Measurements from ENCODE around the gene SUCLG2. TPM values are rescaled to one million over a fixed set of nuclear protein-coding genes. Genes with fewer than 3 reads are reported as not detected.

Gene SUCLG2
- total RNA-seq, 8 experiments from 2014 or later, result 9.0 to 68.6 (median 22.3) TPM

DNA sequence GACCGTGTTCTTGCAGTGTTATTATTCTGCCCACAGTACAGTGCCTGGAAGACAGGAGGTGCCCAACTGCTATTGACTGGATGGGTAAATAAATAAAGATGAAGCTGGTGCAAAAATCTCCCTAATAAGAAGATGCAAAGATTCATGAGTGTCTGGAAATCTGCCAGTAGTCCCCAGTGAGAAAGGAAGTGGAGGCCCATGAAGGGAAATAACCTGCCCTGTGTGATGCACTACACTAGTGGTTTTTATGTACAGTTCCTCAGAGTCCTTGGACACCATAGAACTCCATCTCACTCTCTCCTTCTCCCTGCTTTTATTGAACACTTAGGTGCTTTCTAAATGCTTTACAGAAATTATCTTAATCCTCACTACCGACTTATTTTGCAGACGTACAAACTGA is 8.3 kb upstream of the SUCLG2 start:
- Histone ChIP-seq H3K4me1 (replicated peaks in 1 of 2) (no peaks in the 10 kb centered on the region), H3K27ac (no peak overlapping the region), H3K4me3 (no peak overlapping the region)
- no peak for ATAC-seq (replicated peaks in 6 of 8)
- WGBS, 10 experiments, result 50 to 100% (median 91%) methylated on average over 1 to 3 of the region's 3 CpGs
- in situ Hi-C loops (cut with MboI; ENCODE audit: low pct_unique_long_range_greater_than_20kb in 2 of 9, low sequenced_read_pairs in 9 of 9, unreplicated experiment in 9 of 9), result no loop called here

DNA sequence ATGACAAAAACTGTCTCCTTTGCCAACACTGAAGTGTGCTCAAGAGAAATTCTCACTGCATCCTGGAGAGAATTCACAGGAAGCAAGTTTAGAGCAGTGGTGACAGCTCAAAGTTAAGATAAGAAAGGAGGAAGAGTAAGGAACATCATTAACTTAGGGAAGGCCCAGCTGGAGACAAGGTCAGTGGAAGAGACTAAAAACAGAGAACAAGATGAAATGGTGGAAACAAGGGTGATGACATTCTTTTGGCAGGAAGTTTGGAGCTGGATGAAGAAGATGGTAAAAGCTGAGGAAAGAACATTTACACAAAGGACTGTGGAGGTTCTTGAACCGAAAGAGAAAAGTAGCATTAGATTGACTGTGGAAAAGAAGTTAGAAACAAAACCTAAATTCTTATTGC is 6.7 kb upstream of the SUCLG2 start:
- in situ Hi-C loops (cut with MboI; ENCODE audit: low pct_unique_long_range_greater_than_20kb in 2 of 9, low sequenced_read_pairs in 9 of 9, unreplicated experiment in 9 of 9), result no loop called here
- no peak overlapping the region for H3K27ac ChIP-seq
- no peak for ATAC-seq (replicated peaks in 6 of 8)
- no peak overlapping the region for H3K4me3 ChIP-seq
- 15 to 100% (median 80%) methylated on average over 1 of the region's 1 CpG; no CpG with 5 or more reads in 1 of the 10 experiments for WGBS, 10 experiments
- H3K4me1 ChIP-seq (replicated peaks in 1 of 2), result no peaks in the 10 kb centered on the region

DNA sequence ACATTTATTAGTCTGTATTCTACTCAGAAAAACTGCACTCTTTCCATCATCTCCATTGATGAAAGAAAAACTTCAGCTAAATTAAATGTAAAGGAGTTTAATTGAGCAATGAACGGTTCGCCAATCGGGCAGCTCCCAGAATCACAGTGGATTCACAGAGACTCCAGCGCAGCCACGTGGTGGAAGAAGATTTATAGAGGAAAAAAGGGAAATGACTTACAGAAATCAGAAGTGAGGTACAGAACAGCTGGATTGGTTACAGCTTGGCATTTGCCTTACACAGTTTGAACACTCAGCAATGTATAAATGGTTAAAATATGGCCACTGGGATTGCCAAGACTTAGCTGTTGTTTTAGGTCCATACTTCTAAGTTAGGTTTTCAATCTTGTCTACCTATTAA is 2.8 kb upstream of the SUCLG2 start:
- WGBS, 10 experiments, result 89 to 100% (median 92%) methylated on average over 4 to 5 of the region's 5 CpGs; no CpG with 5 or more reads in 1 of the 10 experiments
- no peak for ATAC-seq (replicated peaks in 6 of 8)
- Histone ChIP-seq H3K4me3 (no peak overlapping the region), H3K27ac (no peak overlapping the region), H3K4me1 (replicated peaks in 1 of 2) (peaks cover 5 to 15% of the 10 kb centered on the region in 2 donors)
- in situ Hi-C loops (cut with MboI; ENCODE audit: low pct_unique_long_range_greater_than_20kb in 2 of 9, low sequenced_read_pairs in 9 of 9, unreplicated experiment in 9 of 9), result no loop called here

DNA sequence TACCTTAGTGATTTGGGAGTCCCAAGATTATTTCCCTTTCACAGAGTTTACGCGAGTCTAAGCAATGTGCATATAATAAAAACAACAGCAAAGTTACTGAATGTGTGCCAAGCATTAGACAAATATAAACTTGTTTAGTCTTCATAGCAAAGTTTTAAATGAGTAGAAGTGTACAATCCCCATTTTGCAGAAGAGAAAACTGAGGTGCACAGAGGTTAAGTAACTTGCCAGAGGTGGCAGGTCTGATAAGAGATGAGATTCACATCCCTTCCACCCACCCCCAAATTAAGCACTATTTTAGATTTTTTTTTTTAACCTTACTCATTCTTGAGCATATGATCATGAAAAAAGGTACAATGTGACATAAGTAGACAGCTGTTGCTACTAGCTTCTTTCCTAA is 2.2 kb upstream of the SUCLG2 start:
- Histone ChIP-seq H3K27ac (no peak overlapping the region), H3K4me3 (no peak overlapping the region), H3K4me1 (replicated peaks in 1 of 2) (peaks cover 5 to 15% of the 10 kb centered on the region in 2 donors)
- WGBS, 10 experiments, result 76 to 100% (median 93%) methylated on average over 1 to 2 of the region's 2 CpGs; no CpG with 5 or more reads in 2 of the 10 experiments
- ATAC-seq (replicated peaks in 6 of 8), result no peak
- in situ Hi-C loops (cut with MboI; ENCODE audit: low pct_unique_long_range_greater_than_20kb in 2 of 9, low sequenced_read_pairs in 9 of 9, unreplicated experiment in 9 of 9), result no loop called here

DNA sequence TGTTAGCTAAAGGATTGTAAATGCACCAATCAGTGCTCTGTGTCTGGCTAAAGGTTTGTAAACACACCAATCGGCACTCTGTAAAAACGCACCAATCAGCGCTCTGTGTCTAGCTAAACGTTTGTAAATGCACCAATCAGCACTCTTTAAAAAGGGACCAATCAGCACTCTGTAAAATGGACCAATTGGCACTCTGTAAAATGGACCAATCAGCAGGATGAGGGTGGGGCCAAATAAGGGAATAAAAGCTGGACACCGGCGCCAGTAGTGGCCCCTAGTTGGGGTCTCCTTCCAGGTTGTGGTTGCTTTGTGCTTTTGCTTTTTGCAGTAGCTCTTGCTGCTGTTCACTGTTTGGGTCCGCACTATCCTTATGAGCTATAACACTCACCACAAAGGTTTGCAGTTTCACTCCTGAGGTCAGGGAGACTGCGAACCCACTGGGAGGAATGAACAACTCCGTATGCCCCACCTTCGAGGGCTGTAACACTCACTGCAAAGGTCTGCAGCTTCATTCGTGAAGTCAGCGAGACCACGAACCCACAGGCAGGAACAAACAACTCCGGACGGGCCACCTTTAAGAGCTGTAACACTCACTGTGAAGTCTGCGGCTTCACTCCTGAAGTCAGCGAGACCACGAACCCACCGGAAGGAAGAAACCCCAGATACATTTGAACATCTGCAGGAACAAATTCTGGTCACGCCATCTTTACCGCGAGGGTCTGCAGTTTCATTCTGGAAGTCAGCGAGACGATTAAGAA is 1.1 kb upstream of the SUCLG2 start:
- Histone ChIP-seq H3K4me1 (replicated peaks in 1 of 2) (peaks cover 5 to 15% of the 10 kb centered on the region in 2 donors), H3K4me3 (peak overlapping the region in 1 of 5 donors; percentile 78), H3K27ac (no peak overlapping the region)
- WGBS, 10 experiments, result 91 to 100% (median 94%) methylated on average over 1 to 16 of the region's 24 CpGs; no CpG with 5 or more reads in 1 of the 10 experiments
- in situ Hi-C loops (cut with MboI; ENCODE audit: low pct_unique_long_range_greater_than_20kb in 2 of 9, low sequenced_read_pairs in 9 of 9, unreplicated experiment in 9 of 9), result no loop called here
- no peak for ATAC-seq (replicated peaks in 6 of 8)

DNA sequence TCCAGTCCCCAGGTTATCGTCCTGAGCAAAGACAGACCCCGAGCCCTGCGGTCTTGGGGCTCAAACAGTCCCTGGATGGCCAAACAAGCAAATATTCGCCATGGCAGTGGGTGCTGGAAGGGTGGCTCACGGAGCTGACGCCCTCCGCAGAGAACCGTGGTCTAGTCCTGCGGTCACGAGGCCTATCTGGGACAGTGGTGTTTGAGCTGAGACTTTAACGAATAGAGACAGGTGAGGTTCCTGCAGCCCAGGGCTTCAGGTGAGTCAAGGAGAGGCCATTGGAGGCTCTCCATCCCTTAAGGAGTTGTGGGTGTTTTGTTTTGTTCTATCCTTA is 399 bp upstream of the SUCLG2 start:
- ATAC-seq (replicated peaks in 6 of 8), result peak in 2 of 8 experiments; percentile 12 to 26
- WGBS, 10 experiments, result 0 to 100% (median 68%) methylated on average over 1 to 8 of the region's 11 CpGs; no CpG with 5 or more reads in 4 of the 10 experiments
- peak overlapping the region; percentile 65 to 83 for H3K27ac ChIP-seq

DNA sequence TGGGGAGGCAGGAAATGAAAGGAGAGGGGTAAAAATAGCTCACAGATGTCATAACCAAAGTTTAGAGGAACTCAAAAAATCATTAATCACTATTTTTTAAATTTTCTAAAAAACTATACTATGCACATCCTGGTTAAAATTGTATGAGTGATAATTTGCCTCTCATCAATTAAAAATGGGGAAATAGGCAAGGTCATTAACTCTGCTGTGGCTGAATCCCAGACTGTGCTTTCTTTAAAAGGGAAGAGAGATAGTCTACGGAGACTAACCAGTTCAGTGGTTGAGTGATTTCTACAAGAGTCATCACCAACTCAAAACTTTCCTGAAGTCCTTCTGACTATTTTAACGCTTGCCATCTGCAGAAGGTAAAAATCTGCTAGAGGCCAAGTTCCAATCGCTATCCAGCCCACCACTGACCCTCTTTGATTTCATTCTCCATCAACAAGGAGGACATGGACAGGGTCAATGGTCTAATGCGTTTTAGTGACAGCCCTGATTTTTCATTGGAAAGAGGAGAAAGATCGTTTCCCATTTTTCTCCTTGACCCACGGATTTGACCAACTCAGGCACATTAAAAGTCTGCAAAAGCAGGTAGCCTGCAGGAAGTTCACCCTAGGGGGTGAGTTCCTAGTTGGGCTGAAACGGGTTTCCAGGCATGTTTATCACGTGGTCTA is 850 bp downstream of the SUCLG2 start:
- ATAC-seq (replicated peaks in 6 of 8), result no peak
- WGBS, 10 experiments, result 0 to 48% (median 10%) methylated on average over 1 to 7 of the region's 8 CpGs; no CpG with 5 or more reads in 1 of the 10 experiments
- in situ Hi-C loops (cut with MboI; ENCODE audit: low pct_unique_long_range_greater_than_20kb in 2 of 9, low sequenced_read_pairs in 9 of 9, unreplicated experiment in 9 of 9), result no loop called here
- H3K4me3 ChIP-seq, result peak overlapping the region; percentile 44 to 78 (median 66)
- peaks cover 5 to 17% of the 10 kb centered on the region in 2 donors for H3K4me1 ChIP-seq (replicated peaks in 1 of 2)
- H3K27ac ChIP-seq, result peak overlapping the region in 1 of 2 donors; percentile 83

More for the DNA sequence above, 399 bp upstream of the SUCLG2 start:
- in situ Hi-C loops (cut with MboI; ENCODE audit: low pct_unique_long_range_greater_than_20kb in 2 of 9, low sequenced_read_pairs in 9 of 9, unreplicated experiment in 9 of 9), result no loop called here
- H3K4me1 ChIP-seq (replicated peaks in 1 of 2), result peaks cover 5 to 17% of the 10 kb centered on the region in 2 donors
- peak overlapping the region; percentile 44 to 78 (median 66) for H3K4me3 ChIP-seq

DNA sequence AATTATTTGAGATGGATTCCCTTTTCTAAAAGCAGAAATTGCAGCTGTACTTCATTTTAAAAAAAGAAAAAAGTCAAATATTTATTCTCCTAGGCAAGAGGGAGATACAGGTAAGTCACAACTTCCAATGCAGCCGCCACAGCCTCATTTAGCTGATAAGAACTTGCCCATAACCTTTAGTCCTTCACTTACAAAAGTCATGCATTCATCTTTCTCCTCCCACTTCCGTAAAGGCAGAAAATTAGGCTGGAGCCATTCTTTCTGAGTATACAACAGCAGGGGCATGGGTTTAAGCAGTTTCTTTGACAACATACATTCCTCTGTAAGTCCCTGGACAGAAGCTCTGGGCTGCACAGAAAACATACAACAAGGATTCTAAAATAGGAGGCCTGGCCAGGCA is 4.3 kb downstream of the SUCLG2 start:
- no peak overlapping the region for H3K27ac ChIP-seq
- WGBS, 10 experiments, result 59 to 100% (median 93%) methylated on average over 1 to 2 of the region's 2 CpGs; no CpG with 5 or more reads in 2 of the 10 experiments

DNA sequence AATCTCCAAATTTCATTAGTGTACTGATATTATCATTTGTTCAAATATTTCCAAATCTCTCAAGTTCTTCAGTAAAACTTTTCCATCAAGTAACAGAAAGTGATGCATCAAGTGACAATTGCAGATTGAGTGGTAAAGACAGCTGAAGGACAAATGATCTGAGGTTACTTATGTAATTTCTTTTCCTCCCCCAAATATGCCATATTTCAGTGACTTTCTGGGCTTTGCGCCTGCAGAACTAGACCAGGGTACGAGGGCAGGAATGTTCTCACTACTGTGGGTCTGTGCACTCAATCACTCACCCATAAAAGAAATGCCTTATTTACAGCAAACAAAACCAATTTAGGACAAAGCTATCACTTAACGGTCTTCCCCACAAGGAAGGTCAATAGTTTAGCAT is 4.7 kb downstream of the SUCLG2 start:
- H3K4me3 ChIP-seq, result no peak overlapping the region
- ATAC-seq (replicated peaks in 6 of 8), result no peak
- peaks cover under 1 to 11% of the 10 kb centered on the region in 2 donors for H3K4me1 ChIP-seq (replicated peaks in 1 of 2)
- 67 to 100% (median 89%) methylated on average over 1 to 3 of the region's 3 CpGs; no CpG with 5 or more reads in 2 of the 10 experiments for WGBS, 10 experiments
- in situ Hi-C loops (cut with MboI; ENCODE audit: low pct_unique_long_range_greater_than_20kb in 2 of 9, low sequenced_read_pairs in 9 of 9, unreplicated experiment in 9 of 9), result no loop called here
- H3K27ac ChIP-seq, result no peak overlapping the region

More for the DNA sequence above, 4.3 kb downstream of the SUCLG2 start:
- peaks cover 4 to 15% of the 10 kb centered on the region in 2 donors for H3K4me1 ChIP-seq (replicated peaks in 1 of 2)
- ATAC-seq (replicated peaks in 6 of 8), result no peak
- in situ Hi-C loops (cut with MboI; ENCODE audit: low pct_unique_long_range_greater_than_20kb in 2 of 9, low sequenced_read_pairs in 9 of 9, unreplicated experiment in 9 of 9), result no loop called here
- H3K4me3 ChIP-seq, result no peak overlapping the region

DNA sequence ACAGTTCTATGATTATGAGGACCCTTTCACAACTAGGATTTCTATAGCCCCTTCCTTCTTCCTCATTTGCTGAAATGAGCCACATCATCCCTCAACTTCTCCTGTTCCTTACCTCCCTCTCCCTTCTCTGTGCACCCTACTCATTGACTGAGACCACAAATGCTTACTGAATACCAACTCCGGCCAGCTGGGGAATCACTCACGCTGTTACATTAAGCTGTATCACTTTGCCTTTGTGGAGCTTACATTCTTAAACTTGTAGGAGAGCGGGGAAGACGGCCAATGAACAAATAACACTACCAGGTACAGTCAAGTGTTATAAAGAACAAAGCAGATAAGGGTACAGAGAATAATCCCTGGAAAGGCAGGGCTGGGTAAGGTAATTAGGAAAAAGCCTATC is 5.7 kb downstream of the SUCLG2 start:
- in situ Hi-C loops (cut with MboI; ENCODE audit: low pct_unique_long_range_greater_than_20kb in 2 of 9, low sequenced_read_pairs in 9 of 9, unreplicated experiment in 9 of 9), result no loop called here
- H3K4me3 ChIP-seq, result no peak overlapping the region
- WGBS, 10 experiments, result 74 to 100% (median 81%) methylated on average over 1 to 4 of the region's 4 CpGs; no CpG with 5 or more reads in 1 of the 10 experiments
- H3K4me1 ChIP-seq (replicated peaks in 1 of 2), result peaks cover 0 to 9% of the 10 kb centered on the region in 2 donors
- peak in 2 of 8 experiments; percentile 8 to 37 for ATAC-seq (replicated peaks in 6 of 8)
- no peak overlapping the region for H3K27ac ChIP-seq

DNA sequence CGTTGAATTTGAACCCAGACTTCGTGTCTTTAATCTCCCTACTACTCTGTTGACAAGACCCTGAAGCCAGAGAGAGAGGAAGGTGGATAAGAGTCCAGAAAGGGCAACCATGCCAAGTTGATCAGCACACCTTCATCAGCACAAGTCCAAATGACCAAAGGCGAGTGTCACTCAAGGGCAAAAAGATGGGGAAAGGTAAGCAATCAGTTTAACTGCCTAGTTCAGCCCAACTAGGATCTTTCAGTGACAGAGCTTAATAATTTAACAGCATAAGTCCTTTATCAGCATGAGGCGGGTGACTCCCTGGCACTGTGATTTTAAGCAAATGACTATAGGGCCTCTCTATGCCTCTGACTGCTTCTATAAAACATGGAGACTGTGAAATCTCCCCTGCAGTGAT is 6.2 kb downstream of the SUCLG2 start:
- ATAC-seq (replicated peaks in 6 of 8), result no peak
- Histone ChIP-seq H3K4me3 (no peak overlapping the region), H3K27ac (no peak overlapping the region), H3K4me1 (replicated peaks in 1 of 2) (peaks cover 0 to 4% of the 10 kb centered on the region in 2 donors)
- 80 to 100% (median 100%) methylated on average over 1 to 4 of the region's 4 CpGs; no CpG with 5 or more reads in 3 of the 10 experiments for WGBS, 10 experiments
- in situ Hi-C loops (cut with MboI; ENCODE audit: low pct_unique_long_range_greater_than_20kb in 2 of 9, low sequenced_read_pairs in 9 of 9, unreplicated experiment in 9 of 9), result no loop called here

DNA sequence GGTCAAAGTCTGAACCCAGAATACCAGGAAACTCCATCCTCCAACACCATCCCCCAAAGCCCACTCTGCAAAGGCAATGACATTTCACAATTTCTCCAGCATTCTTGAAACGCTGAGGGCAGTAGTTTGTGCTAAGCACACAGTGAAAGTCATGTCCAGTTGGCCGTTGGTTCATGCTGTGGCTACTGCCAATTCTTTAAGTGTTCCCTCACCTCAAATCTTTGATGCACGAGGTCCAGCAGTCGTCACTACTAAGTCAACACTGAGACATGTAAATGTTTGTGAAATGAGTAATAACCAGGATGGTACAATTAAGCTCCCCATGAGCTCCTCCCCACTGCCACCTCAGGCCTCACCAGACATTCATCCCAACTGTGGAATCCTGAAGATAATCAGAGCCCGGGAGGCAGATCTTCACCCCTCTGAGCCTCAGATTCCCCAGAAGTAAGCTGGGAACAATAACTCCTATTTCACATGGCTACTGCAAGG is 7.0 kb downstream of the SUCLG2 start:
- Histone ChIP-seq H3K4me3 (no peak overlapping the region), H3K27ac (no peak overlapping the region), H3K4me1 (replicated peaks in 1 of 2) (peaks cover 0 to 2% of the 10 kb centered on the region in 2 donors)
- in situ Hi-C loops (cut with MboI; ENCODE audit: low pct_unique_long_range_greater_than_20kb in 2 of 9, low sequenced_read_pairs in 9 of 9, unreplicated experiment in 9 of 9), result no loop called here
- WGBS, 10 experiments, result 0 to 100% (median 70%) methylated on average over 1 to 5 of the region's 5 CpGs; no CpG with 5 or more reads in 1 of the 10 experiments
- ATAC-seq (replicated peaks in 6 of 8), result peak; percentile 32 to 91 (median 72)

DNA sequence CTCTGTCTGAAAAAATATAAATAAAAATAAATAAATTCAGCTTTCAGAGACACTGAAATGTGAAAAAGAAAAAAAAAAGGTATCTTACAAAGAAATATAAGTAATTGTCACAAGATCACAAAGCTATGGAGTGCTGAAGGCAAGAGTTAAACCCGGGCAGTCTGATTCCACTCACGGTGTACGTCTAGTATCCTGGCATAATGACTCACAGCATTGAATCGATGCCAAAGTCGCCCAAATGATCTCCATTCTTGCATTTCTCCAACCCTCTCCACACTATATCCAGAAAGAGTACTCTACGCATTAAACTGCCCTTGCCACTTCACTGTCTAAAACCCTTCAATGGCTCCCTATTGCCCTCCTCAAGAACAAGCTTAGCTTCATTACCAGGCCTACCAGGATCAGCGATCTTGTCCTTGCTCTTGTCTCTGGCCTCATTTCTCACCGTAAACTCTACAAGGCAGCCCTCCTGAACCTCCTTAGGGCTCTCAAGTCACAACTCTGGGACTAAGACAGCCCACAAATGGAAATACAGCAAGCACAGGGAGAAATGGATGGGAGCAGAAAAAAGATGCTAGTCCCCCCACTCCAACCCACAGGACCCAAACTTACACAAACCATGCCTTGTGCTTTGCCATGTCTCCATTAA is 7.7 kb downstream of the SUCLG2 start:
- in situ Hi-C loops (cut with MboI; ENCODE audit: low pct_unique_long_range_greater_than_20kb in 2 of 9, low sequenced_read_pairs in 9 of 9, unreplicated experiment in 9 of 9), result no loop called here
- H3K27ac ChIP-seq, result no peak overlapping the region
- H3K4me1 ChIP-seq (replicated peaks in 1 of 2), result peaks cover 0 to 2% of the 10 kb centered on the region in 2 donors
- WGBS, 10 experiments, result 0 to 100% (median 92%) methylated on average over 1 to 8 of the region's 8 CpGs
- peak in 1 of 8 experiments; percentile 68 for ATAC-seq (replicated peaks in 6 of 8)
- no peak overlapping the region for H3K4me3 ChIP-seq

All from motor neuron (in vitro differentiated cells).